HUDEP-2 (cell line): ENCODE results near the gene DCPS.
"Not testable (repeated sequence)": the region's sequence is repeated elsewhere in the genome, so short reads cannot be mapped to it uniquely, and the experiment has no call there.

ENCODE experiments used
- DNase-seq, 76 experiments: peaks; one replicate each; lab custom pipeline; 2025; ENCODE audit not compliant: unreplicated experiment in 76 of 76; lab: John Stamatoyannopoulos, UW

Gene DCPS

DNA sequence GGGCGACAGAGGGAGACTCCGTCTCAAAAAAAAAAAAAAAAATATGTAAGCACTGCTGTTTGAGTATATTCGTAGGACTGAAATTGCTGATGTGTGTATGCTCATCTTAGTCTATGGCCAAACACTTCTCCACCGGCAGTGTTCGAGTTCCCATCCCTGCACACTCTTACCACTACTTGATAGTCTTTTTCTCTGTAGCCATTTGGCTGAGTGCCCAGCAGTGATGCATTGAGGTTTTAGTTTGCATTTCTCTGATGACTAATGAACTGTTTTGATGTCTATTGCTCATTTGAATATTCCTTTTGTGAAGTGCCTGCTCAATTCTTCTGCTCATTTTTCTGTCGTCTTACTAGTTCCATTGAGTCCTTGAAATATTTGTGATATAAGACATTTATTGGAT lies 19.0 kb upstream of the DCPS start:
- DNase-seq, result peak in 67 of 76 experiments; percentile 7 to 82 (median 50)

DNA sequence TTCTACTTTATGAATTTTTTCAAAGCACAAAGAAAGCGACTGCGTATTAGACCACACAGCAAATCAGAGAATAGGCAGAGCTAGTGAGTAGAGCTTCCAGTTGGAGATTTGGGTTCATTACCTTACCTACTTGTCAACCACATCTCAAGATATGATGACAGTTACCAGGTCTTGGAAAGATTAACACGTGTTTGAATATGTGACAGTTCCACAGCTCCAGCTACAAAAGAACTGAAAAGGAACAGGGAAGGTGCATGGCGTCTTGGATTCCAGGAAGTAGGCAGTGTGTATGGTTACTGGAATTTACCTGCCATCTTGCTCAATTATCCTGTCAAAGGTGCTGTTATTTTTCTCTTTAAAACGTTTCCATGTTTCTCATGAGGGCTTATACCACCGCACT lies 15.6 kb upstream of the DCPS start:
- DNase-seq, result no peak

DNA sequence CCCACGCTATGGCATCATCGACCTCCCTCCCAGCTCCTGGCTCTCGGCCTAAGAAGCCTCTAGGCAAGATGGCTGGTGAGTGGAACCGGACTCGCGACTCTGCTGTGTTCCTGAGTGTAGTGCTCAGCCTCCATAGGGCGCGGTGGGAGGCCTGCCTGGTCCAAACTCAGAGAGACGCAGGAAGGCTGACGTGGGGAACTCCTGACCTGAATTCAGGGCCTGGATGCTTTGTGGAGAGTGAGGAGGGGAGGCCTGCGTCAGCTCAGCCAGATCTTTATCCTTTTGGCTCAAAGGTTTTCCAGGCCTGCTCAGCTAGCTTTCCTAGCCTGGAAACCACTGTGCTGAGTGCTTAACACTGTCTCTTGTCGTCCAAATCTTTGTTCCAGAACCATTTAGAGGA lies 13.0 kb upstream of the DCPS start:
- DNase-seq, result no peak

DNA sequence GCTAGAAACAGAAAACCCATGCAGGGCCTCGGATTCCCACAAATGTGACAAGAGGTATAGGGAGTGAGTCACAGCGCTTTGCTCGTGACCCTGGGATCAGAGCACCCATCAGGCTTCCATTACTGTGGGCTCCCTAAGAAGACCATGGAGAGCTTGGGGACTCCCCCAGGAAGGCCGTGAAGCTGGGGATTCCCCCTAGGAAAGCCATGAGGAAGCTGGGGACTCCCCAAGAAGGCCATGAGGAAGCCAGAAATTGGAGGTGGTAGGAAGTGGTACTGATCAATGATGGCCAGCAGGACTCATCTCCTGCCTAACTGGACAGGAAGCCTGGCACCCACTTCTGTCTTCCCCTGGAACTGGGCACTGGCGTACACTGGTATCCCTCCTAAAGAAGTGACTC lies 10.1 kb upstream of the DCPS start:
- no peak for DNase-seq

DNA sequence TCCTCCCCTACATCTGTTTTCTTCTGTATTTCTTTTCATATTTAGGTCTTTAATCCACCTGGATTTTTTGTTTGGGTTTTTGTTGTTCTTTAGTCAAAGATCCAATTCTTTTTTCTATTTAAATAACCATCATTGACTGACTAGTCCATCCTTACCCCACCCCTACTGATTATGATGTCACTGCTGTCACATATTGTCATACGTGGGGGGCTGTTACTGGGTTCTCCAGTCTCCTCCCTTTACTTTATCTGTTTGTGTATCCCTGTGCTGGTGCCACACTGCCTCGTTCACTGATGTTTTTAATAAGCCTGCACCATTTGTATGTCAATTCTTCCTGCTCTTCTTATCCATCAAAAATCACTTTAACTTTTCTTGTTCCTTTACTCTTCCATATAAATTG lies 6.9 kb upstream of the DCPS start:
- no peak for DNase-seq

DNA sequence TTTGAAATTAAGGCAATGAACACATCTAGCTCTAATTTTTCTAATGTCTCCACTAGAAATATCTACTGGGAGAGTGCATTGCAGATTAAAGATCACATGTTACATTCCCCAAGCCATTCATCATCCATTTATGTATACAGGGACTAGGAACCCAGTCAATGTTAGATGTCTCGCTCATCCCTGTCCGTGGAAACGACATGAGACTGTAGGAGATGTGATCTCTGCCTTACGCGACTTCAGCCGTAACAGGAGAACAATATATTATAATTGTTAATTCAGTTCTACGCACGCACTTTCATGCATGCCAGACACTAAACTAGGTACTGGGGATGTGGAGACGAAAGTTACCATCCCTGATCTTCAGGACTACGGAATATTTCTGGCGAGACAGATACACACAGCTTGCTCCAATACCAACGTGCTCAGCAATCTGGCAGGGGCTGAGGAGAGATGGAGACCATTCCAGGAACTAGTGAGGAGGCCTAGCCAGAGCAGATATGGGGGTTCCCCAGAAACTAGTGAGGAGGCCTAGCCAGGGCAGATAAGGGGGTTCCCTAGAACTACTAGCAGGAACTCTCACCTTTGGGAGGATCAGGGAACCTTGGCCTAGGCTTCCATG lies 706 bp downstream of the DCPS start:
- no peak for DNase-seq

DNA sequence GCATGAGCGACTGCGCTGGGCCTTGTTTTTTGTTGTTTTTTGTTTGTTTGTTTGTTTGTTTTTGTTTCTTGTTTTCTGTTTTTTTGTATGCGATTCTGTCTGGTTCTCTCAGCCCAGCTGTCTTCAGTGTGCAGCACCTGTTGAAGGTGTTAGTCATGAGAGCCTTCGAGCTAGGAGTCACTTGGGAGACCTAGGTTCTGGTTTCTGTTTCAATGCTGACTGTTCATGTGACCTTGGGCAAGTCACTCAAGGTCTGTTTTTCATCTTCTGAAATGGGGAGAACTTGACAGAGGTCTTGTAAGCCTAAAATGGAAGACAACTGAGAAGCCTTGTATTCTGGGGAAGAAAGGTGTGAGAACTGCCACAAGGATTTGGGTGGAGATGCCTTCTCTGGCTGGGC lies 1.8 kb downstream of the DCPS start:
- DNase-seq, result no peak

DNA sequence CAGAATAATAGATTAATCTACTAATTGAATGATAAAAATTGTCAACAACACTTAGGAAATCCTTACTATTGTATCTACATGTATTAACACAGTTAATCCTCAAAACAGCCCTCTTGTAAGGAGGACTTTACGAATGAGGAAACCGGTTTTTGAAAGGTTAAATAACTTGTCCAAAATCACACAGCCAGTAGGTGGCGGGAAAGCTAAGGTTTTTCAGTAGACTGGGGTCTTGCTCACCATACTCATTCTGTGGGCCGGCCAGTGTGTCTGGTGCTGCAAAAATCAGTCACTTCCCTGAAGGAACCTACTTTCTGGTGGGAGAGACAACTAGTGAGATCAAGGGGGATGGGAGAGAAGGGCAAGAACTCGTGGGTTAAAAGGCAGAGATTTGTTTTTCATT lies 3.8 kb downstream of the DCPS start:
- DNase-seq, result peak in 14 of 76 experiments; percentile 1 to 31 (median 8)

DNA sequence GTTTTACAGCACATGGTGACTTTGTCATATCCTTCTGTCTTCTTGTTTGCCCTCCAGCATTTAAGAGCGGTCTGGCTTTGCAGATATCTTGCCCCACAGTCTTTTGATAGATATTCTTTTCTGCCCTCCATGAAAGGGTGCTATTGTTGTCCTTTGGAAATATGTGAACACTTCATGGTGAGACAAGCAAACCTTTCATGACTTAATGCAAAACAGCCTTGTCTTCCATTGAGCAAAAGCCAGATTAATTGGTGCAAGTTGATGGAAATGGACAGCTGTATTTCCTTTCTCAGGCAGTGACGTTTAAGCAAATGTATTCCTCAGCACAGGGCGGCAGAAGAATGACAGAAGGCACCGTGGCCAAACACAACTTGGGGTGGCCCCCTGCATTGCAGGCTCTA lies 4.4 kb downstream of the DCPS start:
- no peak for DNase-seq

DNA sequence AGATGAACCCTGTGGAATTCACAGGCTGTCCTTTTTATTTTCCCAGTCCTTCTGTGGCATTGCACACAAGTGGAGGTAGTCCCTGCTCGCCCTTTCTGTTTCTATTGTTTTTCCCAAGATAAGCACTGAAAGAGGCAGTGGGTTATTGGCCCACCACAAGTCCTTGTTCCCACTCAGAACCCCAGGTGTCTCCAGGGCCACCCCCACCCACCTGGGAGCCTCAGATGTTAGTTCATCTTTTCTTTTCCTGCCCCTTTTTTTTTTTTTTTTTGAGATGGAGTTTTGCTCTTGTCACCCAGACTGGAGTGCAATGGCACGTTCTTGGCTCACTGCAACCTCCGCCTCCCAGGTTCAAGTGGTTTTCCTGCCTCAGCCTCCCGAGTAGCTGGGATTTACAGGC lies 4.9 kb downstream of the DCPS start:
- DNase-seq, result not testable (repeated sequence)

DNA sequence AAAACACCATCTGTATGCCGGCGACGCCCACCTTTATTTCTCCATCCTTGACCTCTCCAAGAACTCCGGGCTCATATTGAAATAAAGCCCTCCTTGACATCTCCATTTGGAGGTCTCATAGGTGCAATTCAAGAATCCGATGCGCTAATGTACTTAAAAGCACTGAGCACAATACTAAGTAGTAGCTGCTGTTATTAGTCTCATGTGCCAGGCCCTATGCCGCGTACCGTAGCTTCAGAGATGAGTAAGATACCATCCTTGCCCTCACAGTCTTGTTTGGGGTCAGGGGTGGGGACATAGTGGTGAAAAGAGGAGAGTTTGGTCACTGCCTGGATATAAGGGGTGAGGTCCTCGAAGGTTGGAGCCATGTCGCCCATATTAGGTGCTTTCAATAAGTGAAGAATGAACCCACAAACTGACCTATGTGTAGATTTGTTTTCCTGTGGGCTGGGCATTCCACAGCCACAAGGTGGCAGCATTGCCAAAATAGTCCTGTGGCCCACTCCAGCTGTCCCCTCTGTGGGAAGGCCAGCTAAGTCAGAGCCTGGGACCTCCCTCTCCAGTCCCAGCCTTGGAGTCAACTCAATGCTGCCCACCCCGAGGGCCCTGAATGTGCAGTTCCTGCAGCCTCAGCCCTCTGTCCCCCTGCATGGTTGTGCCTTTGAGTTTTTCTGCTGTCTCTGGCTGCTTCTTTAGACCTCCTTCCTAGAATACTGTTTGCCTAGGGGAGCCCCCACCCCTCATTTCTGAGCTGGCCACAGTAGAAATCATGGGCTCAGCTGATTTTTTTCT lies 6.5 kb downstream of the DCPS start:
- peak in 54 of 76 experiments; percentile 3 to 71 (median 36) for DNase-seq

DNA sequence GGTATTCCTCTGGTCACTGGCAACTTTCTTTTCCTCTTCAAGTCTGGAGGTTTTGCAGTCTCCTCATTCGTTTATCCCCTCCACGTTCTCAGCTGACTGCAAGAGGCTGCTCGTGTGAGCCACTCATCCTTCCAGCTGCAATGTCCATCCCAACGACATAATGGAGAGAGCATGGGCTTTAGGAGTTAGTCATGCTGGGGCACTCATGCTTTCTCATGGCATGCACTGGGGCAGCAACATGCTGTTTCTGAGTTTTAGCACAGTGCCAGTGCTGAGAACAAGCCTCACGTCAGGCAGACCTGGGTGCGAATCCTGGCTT lies 7.1 kb downstream of the DCPS start:
- DNase-seq, result no peak

DNA sequence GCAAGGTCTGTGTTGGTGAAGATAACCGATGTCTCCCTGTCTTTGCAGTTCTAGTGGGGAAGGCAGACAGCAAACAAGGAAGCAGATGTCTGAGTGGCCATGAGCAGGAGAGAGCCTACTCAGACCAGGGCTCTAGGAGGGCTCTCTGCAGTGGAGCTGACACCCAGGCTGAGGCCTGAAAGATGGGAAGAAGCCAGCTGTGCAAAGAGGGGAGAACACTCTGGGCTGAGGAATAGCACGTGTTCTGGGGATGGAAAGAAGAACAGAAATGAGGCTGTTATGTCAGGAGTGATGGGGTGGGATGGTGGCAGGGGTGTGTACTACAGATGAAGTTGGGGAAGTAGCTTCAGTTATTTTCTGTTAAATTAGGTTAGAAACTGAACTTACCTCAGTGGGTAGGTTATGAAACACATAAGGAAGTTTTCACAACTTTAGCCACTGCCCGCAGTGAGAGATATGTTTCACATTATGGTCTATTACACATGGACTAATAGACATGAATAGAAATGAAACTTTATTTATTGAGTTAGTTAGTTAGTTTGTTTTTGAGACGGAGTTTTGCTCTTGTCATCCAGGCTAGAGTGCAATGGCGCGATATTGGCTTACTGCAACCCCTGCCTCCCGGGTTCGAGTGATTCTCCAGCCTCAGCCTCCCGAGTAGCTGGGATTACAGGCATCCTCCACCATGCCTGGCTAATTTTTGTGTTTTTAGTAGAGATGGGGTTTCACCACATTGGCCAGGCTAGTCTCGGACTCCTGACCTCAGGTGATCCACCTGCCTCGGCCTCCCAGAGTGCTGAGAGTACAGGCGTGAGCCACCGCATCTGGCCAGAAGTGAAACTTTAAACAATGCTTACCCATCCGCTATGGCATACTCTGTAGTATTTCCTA lies 7.8 kb downstream of the DCPS start:
- DNase-seq, result no peak

DNA sequence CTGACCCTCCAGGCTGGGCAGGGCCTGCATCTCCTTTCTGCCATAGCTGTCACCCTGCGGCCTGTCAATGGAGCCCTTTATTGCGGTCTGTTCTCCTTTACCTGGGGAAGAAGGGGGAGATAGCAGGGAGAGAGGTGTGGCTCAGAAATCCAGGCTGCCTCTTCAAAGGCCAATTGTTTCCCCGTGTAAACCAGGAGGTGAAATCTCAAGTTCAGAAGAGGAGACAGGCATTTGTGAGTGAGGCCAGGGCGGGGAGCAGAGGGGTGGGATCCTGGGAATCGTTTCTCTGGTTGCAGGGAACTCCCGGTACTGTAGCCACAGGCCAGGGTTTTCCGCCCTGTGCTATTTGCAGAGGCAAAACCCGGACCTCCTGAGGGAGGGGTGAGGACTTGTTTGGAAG lies 9.1 kb downstream of the DCPS start:
- no peak for DNase-seq

DNA sequence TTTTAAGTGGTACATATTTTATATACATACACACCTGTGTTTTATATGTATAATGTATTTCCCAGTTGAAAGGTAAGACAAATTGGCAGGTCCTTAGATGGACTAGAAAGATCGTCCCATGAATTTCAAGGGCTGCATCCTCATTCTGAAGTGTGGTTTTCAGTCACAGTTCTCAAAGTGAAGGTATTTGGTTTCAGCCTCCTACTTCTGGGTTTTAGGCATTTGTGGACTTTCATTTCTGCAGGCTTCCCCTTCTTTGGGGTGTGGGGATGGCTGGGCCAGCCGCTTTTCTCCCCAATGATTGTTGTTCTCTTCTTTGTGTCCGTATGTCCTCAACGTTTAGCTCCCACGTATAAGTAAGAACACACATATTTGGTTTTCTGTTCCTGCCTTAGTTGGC lies 10.0 kb downstream of the DCPS start:
- no peak for DNase-seq

DNA sequence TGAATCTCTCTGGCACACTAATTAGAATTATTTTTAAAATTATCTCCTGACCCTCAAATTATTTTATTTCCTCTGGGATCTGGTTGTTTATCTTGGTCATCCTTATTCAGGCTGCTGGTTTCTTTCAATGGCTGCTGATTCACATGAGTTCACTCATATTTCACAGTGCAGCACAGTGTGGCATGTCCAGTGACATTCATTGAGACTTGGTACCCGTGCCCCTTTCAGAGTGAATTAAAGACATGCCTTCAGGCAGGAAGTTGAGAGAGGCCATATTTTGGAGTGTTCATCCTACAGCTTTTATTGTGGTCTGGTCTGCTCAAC lies 13.5 kb downstream of the DCPS start:
- no peak for DNase-seq

DNA sequence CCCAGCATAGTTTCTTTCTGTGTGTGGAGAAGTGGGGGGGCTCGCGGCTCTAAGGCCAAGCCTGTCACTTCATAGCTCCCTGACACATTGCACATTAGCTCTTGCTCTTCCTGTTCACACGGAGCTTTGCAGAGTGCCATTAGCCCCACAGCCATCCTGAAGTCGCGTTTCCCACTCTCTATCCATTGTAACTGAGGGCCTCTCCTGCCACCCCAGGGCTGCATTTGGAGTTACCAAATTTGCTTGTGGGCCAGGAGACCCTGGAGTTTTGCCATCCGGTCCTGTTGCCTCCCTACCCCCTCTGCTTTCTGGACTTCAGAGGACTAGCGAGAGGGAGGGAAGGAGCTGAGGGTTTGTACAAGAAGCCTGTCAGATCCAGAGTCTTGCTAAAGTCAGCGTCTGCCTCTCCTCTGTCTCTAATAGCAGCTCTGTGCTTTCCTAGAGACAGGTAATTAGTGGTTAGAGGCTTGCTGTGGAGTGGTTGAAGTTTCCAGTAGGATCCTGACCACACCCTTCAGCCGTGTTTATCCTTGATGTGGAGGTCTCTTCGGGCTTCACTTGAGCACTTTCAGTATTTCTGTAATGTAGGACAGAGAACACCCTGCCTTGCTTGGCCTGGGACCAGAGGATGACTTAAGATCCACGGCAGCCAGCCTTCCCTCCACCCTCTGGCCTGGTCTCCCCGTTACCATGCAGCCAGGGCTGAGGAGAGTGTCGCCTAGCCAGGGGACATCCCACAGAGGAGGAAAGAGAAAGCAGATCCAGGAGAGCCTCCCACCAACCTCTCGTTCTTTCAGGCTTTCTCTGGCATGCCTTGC lies 14.1 kb downstream of the DCPS start:
- DNase-seq, result no peak

DNA sequence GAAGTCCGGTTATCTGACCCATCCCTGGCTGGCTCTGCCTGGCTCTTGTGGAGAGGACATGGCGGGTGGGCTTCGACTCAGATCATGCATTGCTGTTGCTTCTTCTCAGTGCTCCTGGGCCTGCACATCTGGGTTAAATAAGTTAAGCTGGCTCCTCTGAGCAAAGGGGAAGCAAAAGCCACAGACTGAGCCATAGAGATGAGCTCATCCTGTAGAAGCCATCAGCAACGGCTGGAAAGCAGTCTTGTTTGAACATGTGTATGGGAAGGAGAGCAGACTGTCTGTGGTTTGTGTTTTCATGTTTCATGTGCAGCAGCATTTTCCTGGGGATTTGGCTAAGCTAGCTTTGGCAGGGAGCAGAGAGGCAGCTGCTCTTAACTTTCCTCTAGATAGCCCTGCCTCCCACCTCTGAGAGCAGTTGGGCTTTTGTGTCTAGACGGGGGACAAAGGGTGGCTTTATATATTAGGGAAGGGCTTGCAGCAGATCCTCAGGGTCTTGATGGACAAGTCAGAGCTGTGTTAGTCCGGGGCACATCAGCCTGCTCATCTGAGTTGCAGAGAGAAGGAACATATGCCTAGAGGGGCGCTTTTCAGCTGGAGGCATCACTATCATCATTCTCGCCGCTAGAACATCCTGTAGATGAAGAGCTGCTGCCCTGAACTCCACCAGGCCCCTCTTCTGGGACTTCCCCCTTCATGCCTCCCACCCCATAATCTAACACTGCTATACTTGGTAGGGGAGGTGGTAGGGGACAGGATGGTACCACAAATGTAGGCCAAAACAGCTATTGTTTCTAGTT lies 14.9 kb downstream of the DCPS start:
- DNase-seq, result no peak

DNA sequence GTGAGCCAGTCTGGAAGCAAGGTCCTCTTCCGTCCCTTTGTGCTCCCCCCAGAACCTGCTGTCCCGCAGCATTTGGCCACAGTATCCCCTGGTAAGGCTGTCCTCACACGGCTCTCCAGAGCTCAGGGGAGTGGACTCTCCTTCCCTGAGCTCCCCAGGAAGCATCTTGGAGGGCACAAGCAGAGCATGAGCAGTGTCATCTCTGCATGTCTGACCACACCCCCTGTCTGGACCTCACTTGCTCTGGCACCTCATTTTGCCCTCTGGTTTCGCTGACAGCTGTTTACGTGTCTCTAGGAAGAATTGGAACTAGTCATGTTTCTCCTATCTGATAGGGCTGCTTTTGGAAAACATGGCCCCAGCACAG lies 15.5 kb downstream of the DCPS start:
- DNase-seq, result no peak

DNA sequence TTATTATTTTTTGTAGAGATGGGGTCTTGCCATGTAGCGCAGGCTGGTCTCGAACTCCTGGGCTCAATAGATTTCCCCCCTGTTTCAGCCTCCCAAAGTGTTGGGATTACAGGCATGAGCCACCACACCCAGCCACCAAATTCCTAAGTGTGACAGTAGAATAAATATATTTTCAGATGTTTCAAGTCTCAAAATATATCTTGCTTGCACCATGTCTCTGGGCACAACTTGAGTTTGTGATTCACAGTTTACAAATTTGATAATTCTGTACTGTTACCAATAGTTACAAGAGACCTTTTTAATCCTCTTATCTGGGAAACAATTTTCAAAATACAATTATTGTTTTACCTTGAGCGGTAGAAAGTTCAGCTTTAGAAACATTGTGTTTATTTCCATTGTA lies 19.1 kb downstream of the DCPS start:
- DNase-seq, result no peak
